Activated naive CD4-positive, alpha-beta T cell treated with anti-CD3 and anti-CD28 coated beads for 36 hours (primary cell): ENCODE data around the gene WFDC9. TPM values are rescaled to one million over a fixed set of nuclear protein-coding genes. Genes with fewer than 3 reads are reported as not detected.

Experiments used
- CTCF ChIA-PET: fragments of 350-600 bp; sonication (Branson Sonifier 250); formaldehyde crosslinking; loops from one replicate; lab custom pipeline; 2021; ENCODE audit warnings: antibody characterized with exemption; lab: Charles Lee
- DNase-seq: peaks from one replicate; pipeline ENCODE4 v3.0.0-alpha.2; 2020
- H3K27ac Mint-ChIP-seq: one replicate; pipeline ENCODE4 v1.8.0; 2021; ENCODE audit warnings: mild to moderate bottlenecking, mixed read lengths
- H3K27me3 Mint-ChIP-seq: one replicate; pipeline ENCODE4 v1.8.0; 2021; ENCODE audit warnings: low read depth, mixed read lengths
- H3K36me3 Mint-ChIP-seq: one replicate; pipeline ENCODE4 v1.8.0; 2021; ENCODE audit warnings: low read depth, mixed read lengths
- H3K4me1 Mint-ChIP-seq: one replicate; pipeline ENCODE4 v1.8.0; 2021; ENCODE audit warnings: low read depth, mixed read lengths
- H3K4me3 Mint-ChIP-seq: one replicate; pipeline ENCODE4 v1.8.0; 2021; ENCODE audit warnings: mild to moderate bottlenecking, moderate library complexity, mixed read lengths
- H3K9me3 Mint-ChIP-seq: one replicate; pipeline ENCODE4 v1.8.0; 2021; ENCODE audit warnings: mixed read lengths
- intact Hi-C: fragments of 100-400 bp; cut with micrococcal nuclease; formaldehyde crosslinking; loops from one replicate; pipeline ENCODE4 v1.15.1; 2023
- total RNA-seq, 2 experiments: library from RNA; stranded (reverse); gene quantifications; one replicate each; pipeline ENCODE4 v1.2.3, GENCODE V29; 2021

WFDC9 gene
- total RNA-seq, 2 experiments from 2014 or later, result not detected

GRCh38 chr20:45630371-45630770, 713 bp downstream of the WFDC9 start:
- intact Hi-C loops, result no loop called here
- H3K4me1 Mint-ChIP-seq, result peaks cover 2% of the 10 kb centered on the region
- H3K36me3 Mint-ChIP-seq, result no peaks in the 10 kb centered on the region
- CTCF ChIA-PET, result interaction anchor here (0.6 to 4.4 kb wide), 3 partner anchors 141 to 193 kb away, joined by 4 to 37 read pairs (median 5); no protein-coding TSS in a partner anchor
- no peak overlapping the region for H3K4me3 Mint-ChIP-seq
- peaks cover 1% of the 10 kb centered on the region for H3K9me3 Mint-ChIP-seq
- DNase-seq, result no peak
- H3K27me3 Mint-ChIP-seq, result peaks cover 22% of the 10 kb centered on the region
- H3K27ac Mint-ChIP-seq, result no peak overlapping the region

GRCh38 chr20:45629496-45630100, 1.5 kb downstream of the WFDC9 start, which contains the start of gene WFDC10A:
Gene WFDC10A (plus strand): TSS chr20:45629739. CDS start chr20:45629814, 75 bp downstream.
- CTCF ChIA-PET, result interaction anchor here (0.6 to 4.4 kb wide), 12 partner anchors 10 to 192 kb away, joined by 3 to 37 read pairs (median 4); no protein-coding TSS in a partner anchor
- peak; percentile 53 for DNase-seq
- H3K27me3 Mint-ChIP-seq, result peaks cover 24% of the 10 kb centered on the region
- no peak within 1 kb of the TSS for H3K27ac Mint-ChIP-seq
- no peak within 1 kb of the TSS for H3K4me3 Mint-ChIP-seq
- intact Hi-C loops, result loop anchor here (1.0 kb wide), 1 partner anchor 142 kb away; no protein-coding TSS in a partner anchor
- H3K4me1 Mint-ChIP-seq, result peaks cover 2% of the 10 kb centered on the region
- H3K36me3 Mint-ChIP-seq, result no peaks in the 10 kb centered on the region
- peaks cover 2% of the 10 kb centered on the region for H3K9me3 Mint-ChIP-seq

- no peak overlapping the region for H3K4me3 Mint-ChIP-seq
- CTCF ChIA-PET, result no interaction called here
- intact Hi-C loops, result no loop called here
These were observed 4.5 kb downstream of the WFDC9 start for GRCh38 chr20:45626540-45626939.

GRCh38 chr20:45621593-45621992, 9.5 kb downstream of the WFDC9 start:
- DNase-seq, result no peak
- Mint-ChIP-seq H3K27ac (no peak overlapping the region), H3K4me3 (no peak overlapping the region), H3K4me1 (no peaks in the 10 kb centered on the region), H3K27me3 (peaks cover 6% of the 10 kb centered on the region), H3K36me3 (no peaks in the 10 kb centered on the region), H3K9me3 (peaks cover 3% of the 10 kb centered on the region)
- CTCF ChIA-PET, result no interaction called here
- intact Hi-C loops, result no loop called here

More at GRCh38 chr20:45626540-45626939, 4.5 kb downstream of the WFDC9 start:
- H3K27ac Mint-ChIP-seq, result no peak overlapping the region
- no peak for DNase-seq
- peaks cover 3% of the 10 kb centered on the region for H3K9me3 Mint-ChIP-seq
- peaks cover 17% of the 10 kb centered on the region for H3K27me3 Mint-ChIP-seq
- peaks cover 2% of the 10 kb centered on the region for H3K4me1 Mint-ChIP-seq
- H3K36me3 Mint-ChIP-seq, result no peaks in the 10 kb centered on the region

GRCh38 chr20:45617591-45617990, 13.5 kb downstream of the WFDC9 start:
- Mint-ChIP-seq H3K4me3 (no peak overlapping the region), H3K36me3 (no peaks in the 10 kb centered on the region), H3K27ac (no peak overlapping the region), H3K9me3 (no peaks in the 10 kb centered on the region), H3K27me3 (peaks cover 11% of the 10 kb centered on the region), H3K4me1 (no peaks in the 10 kb centered on the region)
- intact Hi-C loops, result no loop called here
- no peak for DNase-seq
- CTCF ChIA-PET, result interaction anchor here (1.2 kb wide), 1 partner anchor 12 kb away, joined by 3 read pairs; the partner anchor contains the start of gene WFDC10A

GRCh38 chr20:45612314-45612713, 18.8 kb downstream of the WFDC9 start:
- Mint-ChIP-seq H3K4me3 (no peak overlapping the region), H3K27ac (no peak overlapping the region), H3K27me3 (peaks cover 10% of the 10 kb centered on the region), H3K9me3 (peaks cover 2% of the 10 kb centered on the region), H3K4me1 (peaks cover 10% of the 10 kb centered on the region), H3K36me3 (no peaks in the 10 kb centered on the region)
- intact Hi-C loops, result no loop called here
- no peak for DNase-seq
- CTCF ChIA-PET, result interaction anchor here (0.9 kb wide), 1 partner anchor 158 kb away, joined by 3 read pairs; no protein-coding TSS in a partner anchor

GRCh38 chr20:45611054-45611453, 20.0 kb downstream of the WFDC9 start:
- DNase-seq, result peak; percentile 62
- Mint-ChIP-seq H3K4me1 (peaks cover 15% of the 10 kb centered on the region), H3K4me3 (no peak overlapping the region), H3K36me3 (no peaks in the 10 kb centered on the region), H3K9me3 (peaks cover 7% of the 10 kb centered on the region), H3K27me3 (peaks cover 10% of the 10 kb centered on the region), H3K27ac (no peak overlapping the region)
- intact Hi-C loops, result loop anchor here (1.0 kb wide), 1 partner anchor 141 kb away; no protein-coding TSS in a partner anchor
- CTCF ChIA-PET, result interaction anchor here (1.4 kb wide), 1 partner anchor 160 kb away, joined by 6 read pairs; no protein-coding TSS in a partner anchor

- Mint-ChIP-seq H3K36me3 (peaks cover 2% of the 10 kb centered on the region), H3K4me1 (peaks cover 18% of the 10 kb centered on the region), H3K9me3 (peaks cover 15% of the 10 kb centered on the region), H3K27me3 (peaks cover 11% of the 10 kb centered on the region), H3K27ac (no peak overlapping the region), H3K4me3 (no peak overlapping the region)
- no peak for DNase-seq
- CTCF ChIA-PET, result interaction anchor here (0.5 kb wide), 1 partner anchor 43 kb away, joined by 3 read pairs; no protein-coding TSS in a partner anchor
- intact Hi-C loops, result no loop called here
These were observed 23.3 kb downstream of the WFDC9 start for GRCh38 chr20:45607810-45608209.

GRCh38 chr20:45595235-45595634, 35.8 kb downstream of the WFDC9 start:
- intact Hi-C loops, result no loop called here
- Mint-ChIP-seq H3K4me3 (no peak overlapping the region), H3K27ac (no peak overlapping the region), H3K27me3 (peaks cover 29% of the 10 kb centered on the region), H3K36me3 (no peaks in the 10 kb centered on the region), H3K9me3 (no peaks in the 10 kb centered on the region), H3K4me1 (no peaks in the 10 kb centered on the region)
- no peak for DNase-seq
- CTCF ChIA-PET, result interaction anchor here (0.6 to 3.6 kb wide), 3 partner anchors 176 to 310 kb away, joined by 3 to 38 read pairs (median 3); no protein-coding TSS in a partner anchor

- Mint-ChIP-seq H3K9me3 (no peaks in the 10 kb centered on the region), H3K36me3 (no peaks in the 10 kb centered on the region), H3K27ac (no peak overlapping the region), H3K4me1 (no peaks in the 10 kb centered on the region), H3K4me3 (no peak overlapping the region), H3K27me3 (peaks cover 24% of the 10 kb centered on the region)
- DNase-seq, result no peak
- intact Hi-C loops, result no loop called here
- CTCF ChIA-PET, result interaction anchor here (0.6 to 3.6 kb wide), 2 partner anchors 117 to 177 kb away, joined by 5 to 38 read pairs; no protein-coding TSS in a partner anchor
These were observed 37.6 kb downstream of the WFDC9 start for GRCh38 chr20:45593498-45593897.

GRCh38 chr20:45592574-45593189, 38.4 kb downstream of the WFDC9 start:
- intact Hi-C loops, result loop anchor here (1.0 kb wide), 1 partner anchor 179 kb away; no protein-coding TSS in a partner anchor
- Mint-ChIP-seq H3K27me3 (peaks cover 20% of the 10 kb centered on the region), H3K4me1 (no peaks in the 10 kb centered on the region), H3K4me3 (no peak overlapping the region), H3K27ac (no peak overlapping the region), H3K9me3 (no peaks in the 10 kb centered on the region), H3K36me3 (no peaks in the 10 kb centered on the region)
- DNase-seq, result peak; percentile 56
- CTCF ChIA-PET, result interaction anchor here (0.6 to 3.6 kb wide), 9 partner anchors 87 to 347 kb away, joined by 3 to 38 read pairs (median 4); no protein-coding TSS in a partner anchor

- CTCF ChIA-PET, result interaction anchor here (0.6 to 1.2 kb wide), 2 partner anchors 182 to 183 kb away, joined by 4 read pairs; no protein-coding TSS in a partner anchor
- H3K27ac Mint-ChIP-seq, result no peak overlapping the region
- intact Hi-C loops, result no loop called here
- DNase-seq, result no peak
- H3K4me3 Mint-ChIP-seq, result no peak overlapping the region
- no peaks in the 10 kb centered on the region for H3K36me3 Mint-ChIP-seq
- H3K9me3 Mint-ChIP-seq, result no peaks in the 10 kb centered on the region
- H3K27me3 Mint-ChIP-seq, result peaks cover 10% of the 10 kb centered on the region
- no peaks in the 10 kb centered on the region for H3K4me1 Mint-ChIP-seq
These were observed 41.4 kb downstream of the WFDC9 start for GRCh38 chr20:45589725-45590124.
